GM12875 (cell line): ENCODE measurements around the gene PI4KA.

Experiments
- H3K4me3 ChIP-seq: one replicate; pipeline ENCODE4 v1.5.1; 2011; ENCODE audit warnings: low read depth, low read length, control low read depth
- CTCF ChIP-seq: IDR thresholded peaks from 2 replicates; pipeline ENCODE4 v1.5.1; 2011; ENCODE audit warnings: low read depth, mild to moderate bottlenecking, control low read depth, inconsistent platforms, low read length, moderate library complexity, borderline replicate concordance; ENCODE audit not compliant: insufficient read depth

PI4KA gene

GRCh38 chr22:20786536-20786979, 72.1 kb downstream of the PI4KA start:
- TF ChIP-seq CTCF, result no peak
- no peak overlapping the region for H3K4me3 ChIP-seq

- no peak for TF ChIP-seq CTCF
- no peak overlapping the region for H3K4me3 ChIP-seq
Measured at GRCh38 chr22:20786048-20786447, 72.6 kb downstream of the PI4KA start.

GRCh38 chr22:20785415-20785814, 73.2 kb downstream of the PI4KA start:
- no peak for TF ChIP-seq CTCF
- no peak overlapping the region for H3K4me3 ChIP-seq

GRCh38 chr22:20783844-20784723, 74.5 kb downstream of the PI4KA start:
- peak; percentile 77 for TF ChIP-seq CTCF
- no peak overlapping the region for H3K4me3 ChIP-seq

GRCh38 chr22:20783300-20783673, 75.3 kb downstream of the PI4KA start:
- H3K4me3 ChIP-seq, result no peak overlapping the region
- TF ChIP-seq CTCF, result no peak

GRCh38 chr22:20782596-20783299, 75.9 kb downstream of the PI4KA start:
- H3K4me3 ChIP-seq, result no peak overlapping the region
- TF ChIP-seq CTCF, result no peak
